GM18502 (cell line): Measurements from ENCODE around the gene EXOG.

Source experiments
- ATAC-seq: cut with Tn5 transposase; IDR thresholded peaks from one replicate; pipeline ENCODE4 v1.9.1; 2021; ENCODE audit warnings: mild to moderate bottlenecking; ENCODE audit not compliant: unreplicated experiment, poor library complexity

EXOG gene

DNA sequence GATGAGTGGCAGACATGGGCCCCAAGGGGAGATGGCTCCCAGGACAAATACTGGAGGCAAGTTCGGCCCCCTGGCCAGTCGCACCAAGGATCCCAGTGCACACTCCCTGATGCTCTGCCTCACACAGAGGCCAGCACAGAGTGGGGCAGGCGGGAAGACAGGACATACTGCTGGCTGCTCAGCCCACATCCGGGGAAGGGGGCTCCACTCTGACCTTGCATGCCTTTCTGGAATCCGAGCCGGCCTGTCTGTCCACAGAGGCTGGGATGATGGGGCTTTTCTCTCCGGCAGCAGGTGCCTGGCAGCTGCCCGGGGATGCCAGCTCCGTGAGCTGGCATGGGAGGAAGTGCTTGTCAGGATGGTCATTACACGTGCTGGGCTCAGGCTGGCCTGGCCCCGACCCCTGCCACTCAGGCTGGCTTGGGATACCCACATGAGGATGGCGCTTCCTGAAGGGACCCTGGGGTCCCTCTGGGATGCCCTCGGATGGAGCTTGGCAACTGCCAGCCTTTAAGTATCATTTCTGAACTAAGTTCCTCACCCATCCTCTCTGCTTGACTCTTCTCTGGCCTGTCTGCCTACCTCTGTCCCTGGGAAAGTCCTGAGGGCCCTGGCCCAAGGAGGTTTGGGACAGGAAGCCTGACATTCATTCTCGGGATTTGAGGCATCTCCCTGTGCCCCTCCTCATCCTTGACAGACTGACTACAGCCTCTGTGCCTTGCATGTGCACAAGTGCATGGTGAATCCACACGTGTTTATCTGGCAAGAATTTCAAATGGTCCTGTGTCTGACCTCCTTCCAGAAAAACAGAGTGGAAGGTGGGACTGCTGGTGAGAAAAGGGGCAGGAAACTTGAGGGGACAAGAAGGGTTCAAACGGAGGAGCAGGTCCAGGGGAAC is 46.5 kb downstream of the EXOG start:
- no peak for ATAC-seq

DNA sequence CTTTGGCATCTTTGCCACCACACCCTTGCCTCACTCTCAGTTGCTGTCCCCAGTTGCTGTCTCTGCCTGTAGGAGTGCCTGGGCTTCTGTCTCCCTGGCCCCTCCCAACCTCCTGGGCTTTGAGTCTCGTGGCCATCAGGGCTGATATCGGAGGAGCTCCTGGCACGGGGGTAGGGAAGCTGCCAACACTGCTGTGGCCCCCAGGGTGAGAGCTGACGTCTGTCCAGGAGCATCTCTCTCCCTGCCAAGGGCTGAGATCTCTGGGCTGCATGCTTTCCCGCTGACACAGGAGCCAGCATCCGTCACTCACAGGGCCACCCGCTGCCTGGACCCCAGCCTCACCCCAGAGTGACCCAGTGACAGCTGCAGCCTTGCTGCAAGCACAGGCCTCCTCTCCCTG is 47.4 kb downstream of the EXOG start:
- ATAC-seq: no peak

DNA sequence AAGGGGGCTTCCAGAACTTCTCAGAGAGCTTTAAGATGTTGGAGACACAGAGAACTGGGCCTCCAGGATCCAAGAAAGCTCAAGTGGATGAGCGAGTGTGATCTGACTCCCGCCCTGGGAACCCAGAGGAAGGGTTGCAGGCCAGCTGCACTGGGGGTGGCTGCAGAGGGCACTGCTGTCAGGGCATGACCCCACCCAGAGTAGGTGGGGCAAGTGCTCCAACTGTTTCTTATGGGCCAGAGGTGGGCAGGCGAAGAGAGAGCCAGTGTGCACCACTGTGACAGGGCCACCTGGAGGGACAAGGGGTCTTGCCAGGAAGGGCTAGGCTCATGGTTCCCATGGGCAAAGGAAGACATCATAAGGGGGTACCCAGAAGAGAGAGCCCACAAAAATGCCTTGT is 48.8 kb downstream of the EXOG start:
- no peak for ATAC-seq

DNA sequence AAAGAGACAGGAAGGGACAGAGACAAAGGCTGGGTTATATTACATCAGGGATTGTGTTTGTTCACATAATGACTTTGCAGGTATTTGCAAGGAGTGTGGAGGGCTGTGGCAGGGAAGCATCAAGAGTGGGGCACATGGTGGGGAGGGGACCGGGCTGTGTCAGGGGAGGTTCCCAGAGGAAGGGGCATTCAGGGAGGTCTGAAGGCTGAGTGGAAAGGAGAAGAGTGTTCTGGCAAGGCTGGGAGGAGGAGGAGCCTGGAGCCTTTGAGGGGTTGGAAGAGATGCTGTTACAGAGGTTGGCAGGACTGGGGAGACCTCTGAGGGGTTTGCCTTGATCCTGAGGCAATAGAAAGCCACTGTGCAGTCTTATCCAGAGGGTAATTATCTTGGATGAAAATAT is 49.4 kb downstream of the EXOG start:
- ATAC-seq: no peak

DNA sequence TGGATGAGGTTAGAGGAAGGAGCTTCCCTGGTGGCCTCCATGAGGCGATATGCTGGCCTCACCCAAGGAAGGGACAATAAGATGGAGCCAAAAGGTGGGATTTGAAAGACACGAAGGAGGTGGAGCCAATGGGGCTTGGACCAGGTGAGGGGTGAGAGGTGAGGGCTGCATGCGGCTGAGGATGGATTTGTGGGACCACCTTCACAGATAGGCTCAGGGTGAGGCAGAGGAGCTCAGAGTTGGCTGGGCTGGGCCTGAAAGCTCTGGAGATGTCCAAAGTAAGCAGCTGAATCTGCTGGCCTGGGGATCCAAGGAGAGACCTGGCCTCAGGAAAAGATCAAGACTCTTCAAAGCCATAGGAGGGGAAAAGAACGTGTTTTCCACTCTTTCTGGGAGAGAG is 49.8 kb downstream of the EXOG start:
- no peak for ATAC-seq

DNA sequence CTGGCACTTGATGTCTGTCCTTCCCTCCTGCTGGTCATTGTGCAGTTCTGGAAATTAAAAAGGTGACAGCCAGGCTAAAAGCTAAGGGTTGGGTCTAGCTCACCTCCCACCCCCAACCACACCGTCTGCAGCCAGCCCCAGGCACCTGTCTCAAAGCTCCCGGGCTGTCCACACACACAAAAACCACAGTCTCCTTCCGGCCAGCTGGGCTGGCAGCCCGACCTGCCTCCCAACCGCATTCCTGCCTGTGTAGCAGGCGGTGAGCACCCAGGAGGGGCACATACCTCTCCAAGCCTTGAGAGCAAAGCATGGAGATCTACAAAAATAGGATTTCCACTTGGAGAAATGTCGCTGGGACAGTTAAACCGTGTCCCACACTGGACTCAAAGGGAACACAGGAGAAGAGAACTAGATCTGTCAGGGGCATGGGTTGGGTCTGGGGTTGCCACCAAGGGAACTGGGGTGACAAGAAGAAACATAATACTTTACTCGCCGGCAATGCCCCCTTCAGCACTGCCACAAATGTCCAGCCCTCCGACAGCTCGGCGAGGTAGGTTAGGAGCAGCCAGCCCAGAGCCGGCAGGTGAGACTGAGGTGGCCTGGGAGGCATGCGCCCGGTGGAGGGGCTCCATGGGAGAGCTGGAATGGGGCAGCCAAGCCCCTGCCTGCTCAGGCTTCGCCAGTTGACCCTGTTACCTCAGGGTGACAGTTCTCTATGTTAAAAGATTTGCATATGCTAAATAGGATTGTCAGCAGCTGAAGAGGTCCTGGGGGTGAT is 52.2 kb downstream of the EXOG start:
- no peak for ATAC-seq

DNA sequence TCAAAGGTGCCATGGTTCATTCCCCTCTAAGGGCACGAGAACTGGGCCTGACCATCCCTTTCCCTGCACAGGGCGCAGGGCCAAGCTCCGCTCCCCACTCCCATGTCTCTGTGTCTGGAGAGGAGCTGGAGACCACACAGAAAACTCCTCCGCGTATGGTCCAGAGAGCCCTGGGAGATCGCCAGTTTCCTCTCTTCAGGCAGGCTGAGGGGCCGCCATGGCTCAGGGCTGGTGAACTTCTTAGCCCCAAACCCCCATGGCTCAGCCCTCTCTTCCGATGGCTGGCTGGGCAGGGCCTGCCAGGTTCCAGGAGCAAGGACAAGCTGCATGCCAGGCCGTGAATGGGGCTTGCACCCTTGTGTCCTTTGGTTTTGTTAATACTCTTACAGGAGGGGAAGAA is 52.9 kb downstream of the EXOG start:
- no peak for ATAC-seq

DNA sequence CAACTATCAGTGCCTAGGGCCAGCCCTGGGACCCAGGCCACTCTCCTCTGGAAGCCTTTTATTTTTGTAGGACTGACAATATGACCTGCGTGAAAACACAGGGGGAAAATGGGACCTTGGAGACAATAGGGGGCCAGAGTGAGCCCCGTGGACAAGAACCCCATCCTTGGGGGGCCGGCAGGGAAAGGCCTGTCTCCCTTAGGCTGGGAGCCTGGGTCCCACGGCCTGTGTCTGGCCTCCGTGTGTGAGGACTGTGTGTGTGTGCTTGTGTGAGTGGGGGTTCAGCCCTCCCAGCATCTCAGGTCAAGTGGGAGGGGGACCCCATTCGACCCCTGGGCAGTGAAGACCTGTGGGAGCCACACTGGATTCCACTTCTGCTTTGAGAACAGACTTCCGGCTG is 53.3 kb downstream of the EXOG start:
- no peak for ATAC-seq

DNA sequence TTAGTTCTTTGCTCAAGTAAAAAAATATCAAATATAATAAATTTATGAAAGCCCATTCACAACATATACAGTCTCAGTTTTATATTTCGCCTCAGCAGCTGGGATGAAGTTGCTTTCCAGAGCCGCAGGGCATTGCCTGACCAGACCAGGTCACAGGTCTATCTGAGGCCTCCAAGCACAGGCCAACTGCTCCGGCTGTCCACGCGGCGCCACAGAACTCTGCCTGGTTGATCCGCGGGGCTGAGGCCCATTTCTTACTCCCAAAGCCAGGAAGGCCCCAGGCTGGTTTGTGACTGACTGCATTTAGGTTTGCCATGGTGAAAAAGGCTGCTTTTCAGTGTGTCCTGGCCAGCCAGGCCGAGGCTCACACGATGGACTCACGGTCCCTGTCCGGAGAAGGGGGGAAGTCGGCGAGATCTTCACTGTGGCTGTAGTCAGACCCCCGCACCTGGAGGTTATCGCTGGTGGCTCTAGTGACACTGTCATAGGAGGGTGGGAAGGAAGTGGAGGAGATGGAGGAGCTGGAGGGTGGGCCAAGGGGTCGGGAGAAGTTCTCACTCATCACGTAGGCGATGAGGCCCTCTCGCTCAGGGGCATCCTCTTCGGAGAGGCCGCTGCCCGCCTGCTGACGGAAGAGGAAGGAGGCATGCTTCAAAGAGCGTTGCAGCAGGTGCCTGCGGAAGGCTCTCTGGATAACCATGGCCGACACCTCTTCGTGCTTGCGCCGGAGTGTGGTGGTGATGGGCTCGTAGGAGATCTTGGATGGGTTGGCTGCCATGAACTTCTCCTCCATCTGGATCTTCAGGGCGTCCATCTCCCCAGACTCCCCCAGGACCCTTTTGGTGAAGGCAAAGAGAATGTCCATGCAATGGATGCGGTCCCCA is 54.1 kb downstream of the EXOG start:
- no peak for ATAC-seq

DNA sequence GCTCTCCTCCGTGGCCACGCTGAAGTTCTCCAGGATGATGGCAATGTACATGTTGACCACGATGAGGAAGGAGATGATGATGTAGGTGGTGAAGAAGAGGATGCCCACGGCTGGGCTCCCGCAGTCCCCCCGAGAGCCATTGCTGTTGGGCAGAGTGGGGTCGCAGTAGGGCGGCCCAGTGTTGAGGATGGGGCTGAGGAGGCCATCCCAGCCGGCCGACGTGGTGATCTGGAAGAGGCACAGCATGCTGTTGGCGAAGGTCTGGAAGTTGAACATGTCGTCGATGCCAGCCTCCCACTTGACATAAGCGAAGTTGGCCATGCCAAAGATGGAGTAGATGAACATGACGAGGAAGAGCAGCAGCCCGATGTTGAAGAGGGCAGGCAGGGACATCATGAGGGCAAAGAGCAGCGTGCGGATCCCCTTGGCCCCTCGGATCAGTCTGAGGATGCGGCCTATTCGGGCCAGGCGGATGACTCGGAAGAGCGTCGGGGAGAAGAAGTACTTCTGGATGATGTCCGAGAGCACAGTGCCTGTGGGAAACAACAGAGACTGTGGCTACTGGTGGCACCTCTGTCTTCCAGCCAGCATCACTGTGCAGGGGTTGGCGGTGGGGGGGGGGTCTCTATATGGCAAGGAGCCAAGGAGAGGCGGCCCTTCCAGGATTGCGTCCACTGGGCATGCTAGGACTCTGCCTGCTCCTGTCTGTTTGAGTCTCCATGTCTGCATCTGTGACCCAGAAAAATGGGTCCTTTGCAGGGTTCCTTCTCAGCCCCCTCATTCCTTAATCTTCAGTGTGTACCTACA is 55.1 kb downstream of the EXOG start:
- no peak for ATAC-seq

DNA sequence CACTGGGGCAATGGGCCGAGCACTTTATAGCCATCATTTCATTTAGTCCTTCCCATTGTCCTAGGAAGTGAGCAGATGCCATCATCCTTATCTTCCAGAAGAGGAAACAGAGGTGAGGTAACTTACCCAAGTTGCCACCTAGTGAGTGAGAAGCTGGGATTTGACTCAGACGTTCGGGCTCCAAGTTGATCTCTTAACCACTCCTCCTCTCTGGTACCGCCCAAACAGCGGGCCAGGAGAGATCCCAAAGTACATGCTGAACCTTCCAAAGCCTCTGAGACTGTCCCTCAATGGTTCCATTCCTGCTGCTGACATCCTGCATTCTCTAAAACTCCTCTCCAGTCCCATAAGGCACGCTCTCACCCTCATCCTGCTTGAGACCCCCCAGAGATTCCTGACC is 56.2 kb downstream of the EXOG start:
- ATAC-seq: no peak

DNA sequence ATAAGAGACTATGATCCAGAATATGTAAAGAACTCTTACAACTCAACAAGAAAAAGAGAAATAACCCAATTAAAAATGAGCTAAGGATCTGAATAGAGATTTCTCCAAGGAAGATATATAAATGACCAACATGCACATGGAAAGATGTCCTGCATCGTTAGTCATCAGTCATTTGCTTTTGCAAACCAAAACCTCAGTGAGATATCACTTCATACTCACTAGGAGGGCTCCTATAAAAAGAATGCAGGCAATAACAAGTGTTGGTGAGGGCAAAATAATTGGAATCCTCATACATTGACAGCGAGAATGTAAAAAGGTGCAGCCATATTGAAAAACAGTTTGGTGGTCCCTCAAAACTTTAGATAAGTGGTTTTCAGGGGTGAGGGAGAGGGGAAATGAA is 56.9 kb downstream of the EXOG start:
- ATAC-seq: no peak

DNA sequence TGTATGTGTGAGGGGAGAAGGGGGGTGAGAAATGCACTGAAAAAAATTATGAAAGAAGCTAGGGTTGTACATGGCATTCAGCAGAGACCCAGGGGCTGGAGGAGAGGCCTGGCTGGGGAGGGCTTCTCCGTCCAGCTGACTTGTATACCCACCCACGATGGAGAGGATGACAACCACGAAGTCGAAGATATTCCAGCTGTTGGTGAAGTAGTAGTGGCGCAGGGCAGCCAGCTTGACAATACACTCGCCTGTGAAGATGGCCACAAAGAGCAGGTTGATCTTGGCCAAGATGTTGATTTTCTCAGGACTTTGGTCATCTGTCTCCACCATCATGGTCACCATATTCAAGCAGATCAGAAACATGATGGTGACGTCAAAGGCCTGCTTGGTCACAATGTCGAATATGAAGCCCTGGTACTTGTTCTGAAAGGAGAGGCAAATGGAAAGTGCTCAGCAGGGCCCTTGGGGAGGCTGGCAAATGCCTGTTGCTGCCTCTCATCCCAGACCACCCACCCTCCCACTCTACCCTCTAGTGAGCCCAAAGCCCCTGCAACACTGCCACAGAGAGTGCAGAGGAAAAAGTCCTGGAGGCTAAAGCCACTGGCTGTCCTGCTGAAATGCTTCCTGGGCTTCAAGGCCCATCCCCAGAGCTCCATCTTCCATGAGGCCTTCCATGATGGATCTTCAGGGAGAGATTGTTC is 58.1 kb downstream of the EXOG start:
- no peak for ATAC-seq

DNA sequence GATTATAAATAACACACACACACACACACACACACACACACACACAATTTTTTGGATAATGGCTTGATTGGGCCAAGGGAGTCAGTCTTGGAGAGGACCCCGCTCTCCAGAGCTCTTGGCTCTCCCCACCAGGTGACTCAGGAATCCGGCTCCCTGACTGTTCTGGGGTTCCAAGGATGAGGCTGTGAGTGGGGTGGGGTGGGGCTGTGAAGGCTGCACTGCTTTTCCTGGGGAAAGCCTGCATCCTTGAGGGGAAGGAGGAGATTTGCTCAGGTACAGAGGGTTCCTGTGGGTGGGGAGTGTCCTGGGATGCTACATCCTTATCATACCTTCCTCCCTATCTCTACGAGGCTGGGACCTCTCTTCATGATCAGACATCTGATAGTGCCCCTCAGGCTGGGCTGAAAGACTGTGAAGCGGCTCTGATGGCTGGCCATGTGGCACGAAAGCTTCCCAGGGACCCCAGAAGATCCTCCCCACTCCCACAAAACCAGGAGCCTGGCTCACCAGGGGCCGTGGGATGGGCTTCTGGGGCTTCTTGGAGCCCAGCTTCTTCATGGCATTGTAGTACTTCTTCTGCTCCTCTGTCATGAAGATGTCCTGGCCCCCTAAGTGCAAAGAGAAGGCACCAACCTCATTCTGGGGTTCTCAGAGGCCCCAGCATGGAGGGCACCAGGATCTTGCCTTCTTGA is 59.2 kb downstream of the EXOG start:
- no peak for ATAC-seq

DNA sequence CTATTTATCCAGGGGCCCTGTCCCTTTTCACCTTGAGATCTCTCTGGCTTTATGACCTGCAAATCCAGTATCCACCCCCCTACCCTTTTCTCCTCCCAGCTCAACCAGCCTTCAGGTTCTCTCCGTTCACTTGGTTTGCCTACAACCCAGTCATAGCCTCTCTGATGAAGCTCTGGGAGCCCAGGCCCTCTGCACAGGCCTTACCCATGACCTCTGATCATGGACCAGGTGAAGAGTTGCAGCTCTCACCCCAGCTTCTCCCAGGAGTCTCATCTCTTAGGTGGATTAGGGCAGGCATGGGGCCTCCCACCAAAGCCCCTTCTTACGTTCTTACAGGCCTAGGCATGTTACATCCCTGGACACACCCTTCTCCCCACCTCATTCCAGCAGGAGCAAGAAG is 59.8 kb downstream of the EXOG start:
- ATAC-seq: no peak

DNA sequence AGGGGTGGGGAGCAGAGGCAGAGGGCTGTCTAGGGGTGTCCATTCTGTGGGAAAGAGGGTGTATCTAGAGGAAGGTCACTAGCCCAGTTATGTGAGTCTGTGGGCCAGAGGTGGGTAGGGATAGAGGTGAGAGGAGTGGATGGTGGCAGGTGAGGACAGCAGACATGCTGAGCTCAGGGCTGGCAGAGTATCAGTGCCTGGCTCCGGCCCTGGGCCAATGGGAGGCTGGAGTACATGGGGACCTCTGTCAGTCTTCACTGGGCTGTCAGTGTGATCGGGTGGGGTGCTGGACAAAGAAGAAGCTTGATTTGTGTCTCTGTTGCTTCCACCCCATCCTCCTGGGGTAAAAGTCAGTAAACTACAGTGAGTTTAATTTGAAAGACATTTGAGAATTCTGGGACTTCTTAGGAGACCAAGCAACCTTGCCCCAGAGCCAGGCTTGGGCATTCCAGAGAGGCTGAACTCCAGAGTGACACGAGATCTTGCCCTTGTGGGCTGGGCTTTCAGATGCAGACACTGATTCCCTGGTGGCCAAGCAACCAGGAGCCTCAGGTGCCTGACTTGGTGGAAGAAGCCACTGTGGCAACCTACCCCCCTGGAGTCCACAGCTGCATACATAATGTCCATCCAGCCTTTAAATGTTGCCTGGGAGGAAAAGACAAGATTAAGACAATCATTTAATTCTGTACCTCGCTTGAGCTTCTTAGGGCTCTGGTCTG is 60.7 kb downstream of the EXOG start:
- no peak for ATAC-seq

DNA sequence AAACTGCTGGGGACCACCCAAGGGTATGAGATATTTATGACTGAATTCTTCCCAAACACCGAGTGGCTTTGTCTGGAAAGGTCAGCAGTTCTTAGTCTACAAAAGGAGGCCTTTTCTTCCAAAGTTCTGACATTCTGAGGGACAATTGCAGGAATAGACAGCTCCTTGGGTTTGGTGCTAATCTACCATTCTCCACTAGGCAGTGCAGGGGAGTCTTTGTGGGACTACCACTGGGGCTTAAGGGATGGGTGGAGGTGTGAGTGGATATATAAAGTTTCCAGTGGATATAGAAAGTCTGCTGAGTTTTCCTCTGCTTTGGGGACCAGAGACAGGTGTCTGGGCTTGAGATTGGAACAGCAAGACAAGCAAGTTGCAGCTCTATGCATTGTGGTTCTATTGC is 62.7 kb downstream of the EXOG start:
- no peak for ATAC-seq

DNA sequence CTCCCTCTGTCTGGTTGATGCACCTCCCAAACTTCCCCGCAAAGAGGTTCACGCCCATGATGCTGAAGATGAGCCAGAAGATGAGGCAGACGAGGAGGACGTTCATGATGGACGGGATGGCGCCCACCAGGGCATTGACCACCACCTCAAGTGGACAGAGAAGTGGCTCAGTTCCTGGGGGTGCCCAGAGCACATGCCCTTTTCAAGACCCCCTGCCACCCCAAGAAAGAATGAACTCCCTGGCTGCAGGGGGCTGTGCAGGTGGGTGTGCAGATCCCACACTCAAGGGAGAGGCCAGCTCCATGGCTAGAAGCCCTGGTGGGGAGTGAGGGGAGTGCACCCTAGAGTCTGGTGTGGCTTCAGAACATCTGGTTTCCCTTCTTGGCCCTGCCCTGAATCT is 64.1 kb downstream of the EXOG start:
- ATAC-seq: no peak
